ENCODE measurements around the gene COX10.

COX10 gene

DNA sequence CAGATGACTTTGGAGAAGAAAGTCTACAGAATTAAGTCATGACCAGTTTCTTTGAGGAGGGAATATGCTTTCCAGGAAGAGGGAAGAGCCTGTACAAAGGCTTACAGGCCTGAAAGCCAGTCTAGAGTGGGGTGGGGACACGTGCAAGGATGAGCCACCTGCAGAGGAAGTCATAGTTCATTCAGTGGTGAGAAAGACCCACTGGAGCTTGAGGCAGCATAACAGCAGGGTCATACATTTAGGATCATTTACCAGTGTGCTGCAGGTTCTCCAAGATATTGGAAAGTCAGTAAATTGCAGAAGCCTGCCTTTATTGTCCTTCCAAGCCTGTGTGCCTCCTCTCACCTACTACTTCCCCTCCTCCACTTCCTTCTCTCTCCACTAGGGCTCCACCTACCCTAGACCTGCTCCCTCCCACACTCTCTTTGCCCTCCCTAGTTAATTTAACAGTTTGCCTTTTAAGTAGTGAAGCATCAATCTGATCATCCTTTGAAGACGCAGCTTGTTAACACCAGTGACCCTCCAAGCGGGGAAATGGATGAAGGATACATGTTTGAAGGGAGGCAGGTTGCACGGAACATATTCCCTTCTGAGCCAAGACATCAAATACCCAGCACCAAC is 127.2 kb downstream of the COX10 start:
- Mint-ChIP-seq H3K9me3 (no peaks in the 10 kb centered on the region), H3K27me3 (ENCODE audit: low read depth, poor library complexity) (no peaks in the 10 kb centered on the region), H3K27ac (no peak overlapping the region), H3K4me1 (peaks cover 27% of the 10 kb centered on the region), H3K4me3 (no peak overlapping the region), H3K36me3 (ENCODE audit: low read depth) (peaks cover 24% of the 10 kb centered on the region)
- no peak for DNase-seq
- no peak for TF ChIP-seq CTCF (IDR thresholded peaks at IDR 0.05)

GRCh38 chr17:14197057-14197456 is 127.8 kb downstream of the COX10 start:
- H3K4me1 Mint-ChIP-seq = peaks cover 33% of the 10 kb centered on the region
- H3K27ac Mint-ChIP-seq = no peak overlapping the region
- H3K4me3 Mint-ChIP-seq = no peak overlapping the region
- TF ChIP-seq CTCF (IDR thresholded peaks at IDR 0.05) = no peak
- peaks cover 21% of the 10 kb centered on the region for H3K36me3 Mint-ChIP-seq (ENCODE audit: low read depth)
- DNase-seq = no peak
- no peaks in the 10 kb centered on the region for H3K9me3 Mint-ChIP-seq
- H3K27me3 Mint-ChIP-seq (ENCODE audit: low read depth, poor library complexity) = no peaks in the 10 kb centered on the region

- Mint-ChIP-seq H3K27me3 (ENCODE audit: low read depth, poor library complexity) (no peaks in the 10 kb centered on the region), H3K9me3 (no peaks in the 10 kb centered on the region), H3K4me3 (no peak overlapping the region), H3K4me1 (peaks cover 34% of the 10 kb centered on the region), H3K36me3 (ENCODE audit: low read depth) (peaks cover 17% of the 10 kb centered on the region), H3K27ac (no peak overlapping the region)
- no peak for TF ChIP-seq CTCF (IDR thresholded peaks at IDR 0.05)
- DNase-seq = no peak
Measured at GRCh38 chr17:14197586-14197985, 128.3 kb downstream of the COX10 start.

GRCh38 chr17:14198013-14198412 is 128.7 kb downstream of the COX10 start:
- Mint-ChIP-seq H3K27ac (no peak overlapping the region), H3K27me3 (ENCODE audit: low read depth, poor library complexity) (no peaks in the 10 kb centered on the region), H3K4me3 (no peak overlapping the region), H3K36me3 (ENCODE audit: low read depth) (peaks cover 17% of the 10 kb centered on the region), H3K9me3 (no peaks in the 10 kb centered on the region), H3K4me1 (peaks cover 34% of the 10 kb centered on the region)
- DNase-seq = peak; percentile 22
- TF ChIP-seq CTCF (IDR thresholded peaks at IDR 0.05) = no peak

DNA sequence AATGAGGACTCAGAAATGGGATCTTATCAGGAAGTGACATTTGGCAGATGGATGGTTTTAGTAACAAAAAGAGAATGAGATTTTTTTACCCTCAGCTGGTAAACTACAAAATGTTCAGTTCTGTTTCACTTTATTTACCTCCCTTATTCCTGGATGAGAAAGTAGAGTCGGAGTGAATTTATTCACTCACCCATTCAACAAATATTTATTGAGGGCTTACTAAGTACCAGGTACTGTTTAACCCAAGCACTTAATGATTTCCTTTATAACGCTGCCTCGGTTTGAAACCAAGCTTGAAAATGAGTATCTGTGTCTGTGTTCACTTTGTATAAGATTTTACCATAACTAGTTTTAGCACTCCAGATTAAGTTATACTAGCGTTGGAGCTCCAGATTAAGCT is 129.3 kb downstream of the COX10 start:
- Mint-ChIP-seq H3K4me1 (peaks cover 34% of the 10 kb centered on the region), H3K27ac (no peak overlapping the region), H3K36me3 (ENCODE audit: low read depth) (peaks cover 17% of the 10 kb centered on the region), H3K27me3 (ENCODE audit: low read depth, poor library complexity) (no peaks in the 10 kb centered on the region), H3K9me3 (no peaks in the 10 kb centered on the region), H3K4me3 (no peak overlapping the region)
- DNase-seq = no peak
- TF ChIP-seq CTCF (IDR thresholded peaks at IDR 0.05) = no peak

- Mint-ChIP-seq H3K9me3 (no peaks in the 10 kb centered on the region), H3K4me1 (peaks cover 34% of the 10 kb centered on the region), H3K4me3 (no peak overlapping the region), H3K36me3 (ENCODE audit: low read depth) (peaks cover 17% of the 10 kb centered on the region), H3K27ac (peak overlapping the region; percentile 20), H3K27me3 (ENCODE audit: low read depth, poor library complexity) (no peaks in the 10 kb centered on the region)
- DNase-seq = no peak
- TF ChIP-seq CTCF (IDR thresholded peaks at IDR 0.05) = no peak
Measured at GRCh38 chr17:14199601-14200000, 130.3 kb downstream of the COX10 start.

Data from nephron progenitor cell (in vitro differentiated cells).